H1 (cell line): Measurements from ENCODE around the gene WHAMM. TPM values are rescaled to one million over a fixed set of nuclear protein-coding genes. Genes with fewer than 3 reads are reported as not detected.

ENCODE experiments used
- CTCF ChIA-PET: fragments of 300-600 bp; sonication (Branson Sonifier 250); formaldehyde crosslinking; loops from one replicate; lab custom pipeline; 2021; ENCODE audit not compliant: partially characterized antibody; lab: Charles Lee
- POLR2A ChIA-PET: fragments of 300-600 bp; sonication (Branson Sonifier 250); formaldehyde crosslinking; loops from one replicate; lab custom pipeline; 2021; ENCODE audit warnings: inconsistent platforms; ENCODE audit not compliant: partially characterized antibody; lab: Charles Lee
- DNase-seq, 2 experiments: peaks; one replicate each; pipeline versions ENCODE4 v3.0.0 to v3.0.0-alpha.2; 2010 to 2022; ENCODE audit warnings: low spot score in 2 of 2, low read depth in 1 of 2, mixed read lengths in 1 of 2
- FAIRE-seq: peaks from 2 replicates; lab custom pipeline; 2011; peaks lifted over from hg19 to GRCh38; lab: Jason Lieb, UNC
- H2AFZ ChIP-seq: 2 replicates; pipeline ENCODE4 v1.8.1; 2012; ENCODE audit warnings: low read length, inconsistent platforms
- H2AK5ac ChIP-seq: 2 replicates; pipeline ENCODE4 v1.6.1; 2013; ENCODE audit warnings: low read depth, low read length
- H2BK120ac ChIP-seq: replicated peaks from 2 replicates; pipeline ENCODE3; 2013; ENCODE audit warnings: low read depth, low read length, inconsistent platforms
- H2BK12ac ChIP-seq: 2 replicates; pipeline ENCODE4 v1.6.1; 2013; ENCODE audit warnings: low read depth, low read length
- H2BK15ac ChIP-seq: 2 replicates; pipeline ENCODE4 v1.6.1; 2013; ENCODE audit warnings: low read length
- H2BK20ac ChIP-seq: 2 replicates; pipeline ENCODE4 v1.6.1; 2013; ENCODE audit warnings: low read length
- H2BK5ac ChIP-seq: 2 replicates; pipeline ENCODE4 v1.6.1; 2013; ENCODE audit warnings: low read depth, low read length
- H3K14ac ChIP-seq: 2 replicates; pipeline ENCODE4 v1.6.1; 2013; ENCODE audit warnings: inconsistent platforms; ENCODE audit not compliant: insufficient read length
- H3K18ac ChIP-seq: 2 replicates; pipeline ENCODE4 v1.6.1; 2013; ENCODE audit warnings: low read length; ENCODE audit errors: extremely low read depth
- H3K23ac ChIP-seq: 2 replicates; pipeline ENCODE4 v1.6.1; 2013; ENCODE audit warnings: inconsistent platforms; ENCODE audit not compliant: insufficient read length
- H3K23me2 ChIP-seq: 2 replicates; pipeline ENCODE4 v1.6.1; 2013; ENCODE audit warnings: low read depth, low read length
- H3K27ac ChIP-seq: 2 replicates; pipeline ENCODE4 v1.6.1; 2011; ENCODE audit warnings: low read depth, low read length, inconsistent platforms
- H3K27me3 ChIP-seq, 4 experiments: replicated peaks in 1 of 4; 1 replicate in 1 of 4; 2 replicates in 3 of 4; pipeline versions ENCODE4 v1.6.1 to v1.8.1; 2011 to 2013; ENCODE audit warnings: low read length in 3 of 4, mild to moderate bottlenecking in 3 of 4, inconsistent platforms in 2 of 4, mixed read lengths in 2 of 4, moderate library complexity in 1 of 4; ENCODE audit not compliant: control insufficient read depth in 3 of 4, insufficient read depth in 3 of 4; ENCODE audit errors: extremely low read depth in 1 of 4
- H3K36me3 ChIP-seq, 4 experiments: 2 replicates each; pipeline versions ENCODE4 v1.6.1 to v1.8.1; 2011 to 2013; ENCODE audit warnings: mild to moderate bottlenecking in 4 of 4, low read length in 3 of 4, moderate library complexity in 2 of 4, control low read depth in 1 of 4, inconsistent platforms in 1 of 4; ENCODE audit not compliant: insufficient read depth in 4 of 4, control insufficient read depth in 2 of 4
- H3K4ac ChIP-seq: replicated peaks from 2 replicates; pipeline ENCODE3; 2013; ENCODE audit warnings: low read length, low read depth, mixed read lengths, inconsistent platforms; ENCODE audit not compliant: insufficient read length
- H3K4me1 ChIP-seq, 4 experiments: replicated peaks in 1 of 4; 1 replicate in 1 of 4; 2 replicates in 3 of 4; pipeline versions ENCODE4 v1.6.1 to v1.8.1; 2011 to 2013; ENCODE audit warnings: low read length in 3 of 4, inconsistent platforms in 2 of 4, mixed read lengths in 1 of 4; ENCODE audit not compliant: insufficient read depth in 4 of 4, control insufficient read depth in 3 of 4
- H3K4me2 ChIP-seq, 2 experiments: 2 replicates each; pipeline versions ENCODE4 v1.6.1 to v1.8.1; 2011 to 2013; ENCODE audit warnings: low read depth in 2 of 2, low read length in 2 of 2, control low read depth in 1 of 2, inconsistent platforms in 1 of 2, mild to moderate bottlenecking in 1 of 2; ENCODE audit not compliant: insufficient read depth in 1 of 2
- H3K4me3 ChIP-seq, 4 experiments: fragments of 200-600, 300-600 bp in 1 of 4; sonication (generic), shearing (Covaris generic), sonication (Bioruptor Twin) in 1 of 4; 2 replicates each; pipeline versions ENCODE4 v1.5.1 to v1.8.1; 2011 to 2016; ENCODE audit warnings: low read length in 4 of 4, low read depth in 3 of 4, control low read depth in 2 of 4, inconsistent platforms in 2 of 4, mild to moderate bottlenecking in 2 of 4, mixed read lengths in 1 of 4, moderate library complexity in 1 of 4; ENCODE audit not compliant: insufficient read depth in 2 of 4; ENCODE audit errors: extremely low read depth in 1 of 4
- H3K56ac ChIP-seq: replicated peaks from 2 replicates; pipeline ENCODE3; 2013; ENCODE audit warnings: low read depth, mild to moderate bottlenecking, mixed read lengths, low read length, inconsistent platforms; ENCODE audit not compliant: insufficient read length
- H3K79me1 ChIP-seq: 2 replicates; pipeline ENCODE4 v1.6.1; 2013; ENCODE audit warnings: low read depth, low read length, control low read depth
- H3K79me2 ChIP-seq, 2 experiments: 2 replicates each; pipeline versions ENCODE4 v1.6.1 to v1.8.1; 2012 to 2013; ENCODE audit warnings: low read length in 2 of 2, mild to moderate bottlenecking in 2 of 2, inconsistent platforms in 1 of 2; ENCODE audit not compliant: insufficient read depth in 2 of 2, control insufficient read depth in 1 of 2
- H3K9ac ChIP-seq, 4 experiments: replicated peaks in 1 of 4; 1 replicate in 1 of 4; 2 replicates in 3 of 4; pipeline versions ENCODE4 v1.6.1 to v1.8.1; 2011 to 2013; ENCODE audit warnings: low read depth in 3 of 4, low read length in 3 of 4, control low read depth in 2 of 4, mild to moderate bottlenecking in 2 of 4, moderate library complexity in 2 of 4, inconsistent platforms in 1 of 4; ENCODE audit errors: extremely low read depth in 1 of 4
- H3K9me3 ChIP-seq, 2 experiments: 2 replicates each; pipeline versions ENCODE4 v1.6.1 to v1.8.1; 2012 to 2013; ENCODE audit warnings: mild to moderate bottlenecking in 2 of 2, moderate library complexity in 2 of 2, control low read depth in 1 of 2, inconsistent platforms in 1 of 2, low read depth in 1 of 2, low read length in 1 of 2, mixed read lengths in 1 of 2; ENCODE audit not compliant: insufficient read depth in 2 of 2
- H4K20me1 ChIP-seq, 2 experiments: replicated peaks in 1 of 2; 2 replicates each; pipeline versions ENCODE3 to v1.8.1; 2011 to 2013; ENCODE audit warnings: inconsistent platforms in 2 of 2, low read length in 2 of 2, mild to moderate bottlenecking in 1 of 2; ENCODE audit not compliant: insufficient read depth in 2 of 2, control insufficient read depth in 1 of 2
- H4K5ac ChIP-seq: 2 replicates; pipeline ENCODE4 v1.6.1; 2013; ENCODE audit warnings: low read length, low read depth, mixed read lengths, inconsistent platforms; ENCODE audit not compliant: insufficient read length
- H4K8ac ChIP-seq: 2 replicates; pipeline ENCODE4 v1.8.0; 2013; ENCODE audit warnings: mild to moderate bottlenecking, moderate library complexity, low read length, inconsistent platforms; ENCODE audit not compliant: insufficient read depth; ENCODE audit errors: extremely low read depth
- H4K91ac ChIP-seq: replicated peaks from 2 replicates; pipeline ENCODE3; 2013; ENCODE audit warnings: low read length, mixed read lengths, inconsistent platforms; ENCODE audit not compliant: insufficient read length
- BCL11A ChIP-seq, 2 experiments: IDR thresholded peaks; one replicate each; pipeline ENCODE4 v1.6.1; 2011; ENCODE audit warnings: low read depth in 2 of 2, low read length in 2 of 2, mild to moderate bottlenecking in 2 of 2
- BRCA1 ChIP-seq: IDR thresholded peaks from 2 replicates; pipeline ENCODE4 v1.6.1; 2012; ENCODE audit warnings: low read depth, low read length, improper control_type of control experiment
- JUND ChIP-seq: IDR thresholded peaks from 2 replicates; pipeline ENCODE4 v1.6.1; 2011; ENCODE audit warnings: mild to moderate bottlenecking, improper control_type of control experiment, low read length
- PHF8 ChIP-seq: fragments of 200-600 bp; sonication (generic); conservative IDR thresholded peaks from 2 replicates; pipeline ENCODE4 v1.7.1; 2012; ENCODE audit warnings: low read depth, mild to moderate bottlenecking, inconsistent platforms, low read length, moderate library complexity
- POLR2AphosphoS5 ChIP-seq: IDR thresholded peaks from 2 replicates; pipeline ENCODE4 v1.6.1; 2011; ENCODE audit warnings: low read depth, low read length
- RFX5 ChIP-seq: IDR thresholded peaks from 2 replicates; pipeline ENCODE4 v1.6.1; 2011; ENCODE audit warnings: low read depth, low read length, improper control_type of control experiment, borderline replicate concordance
- SP2 ChIP-seq: IDR thresholded peaks from 2 replicates; pipeline ENCODE4 v1.6.1; 2012; ENCODE audit warnings: mild to moderate bottlenecking, low read length, inconsistent platforms
- SRF ChIP-seq: IDR thresholded peaks from 2 replicates; pipeline ENCODE4 v1.6.1; 2011; ENCODE audit warnings: mild to moderate bottlenecking, low read depth, low read length, moderate library complexity
- TAF1 ChIP-seq: IDR thresholded peaks from 2 replicates; pipeline ENCODE4 v1.6.1; 2011; ENCODE audit warnings: mild to moderate bottlenecking, low read depth, low read length
- TAF7 ChIP-seq: optimal IDR thresholded peaks from 2 replicates; pipeline ENCODE3; 2011; ENCODE audit warnings: low read depth, mild to moderate bottlenecking, inconsistent platforms, low read length, moderate library complexity, borderline replicate concordance
- TBP ChIP-seq: IDR thresholded peaks from 2 replicates; pipeline ENCODE4 v1.6.1; 2011; ENCODE audit warnings: low read depth, low read length, improper control_type of control experiment
- TEAD4 ChIP-seq: IDR thresholded peaks from 2 replicates; pipeline ENCODE4 v1.6.1; 2012; ENCODE audit warnings: low read depth, low read length, inconsistent platforms, mixed read lengths
- WGBS, 2 experiments: shearing (Covaris generic) in 1 of 2; methylation state at CpG; one replicate each; pipeline versions ENCODE4 v1.1.6 to v1.1.7; 2013 to 2015; ENCODE audit warnings: low lambda C conversion rate in 2 of 2, mixed read lengths in 2 of 2, inconsistent platforms in 1 of 2, low coverage in 1 of 2, missing lambda C conversion rate in 1 of 2; ENCODE audit not compliant: insufficient replicate concordance in 2 of 2, insufficient coverage in 1 of 2, insufficient read length in 1 of 2; ENCODE audit errors: extremely low coverage in 1 of 2, missing lambda C conversion rate in 1 of 2; 5-methylcytosine and 5-hydroxymethylcytosine counted together
- polyA plus RNA-seq, 7 experiments: library from polyadenylated mRNA; depleted of rRNA in 3 of 7; stranded (reverse) in 5 of 7; unstranded in 2 of 7; fragments of >200 nt in 5 of 7; fragments of 200-250 nt in 2 of 7; gene quantifications; 1 replicate in 5 of 7; 2 replicates in 1 of 7; 4 replicates in 1 of 7; pipeline versions ENCODE4 v1.2.1 to v1.2.3, GENCODE V29; 2011 to 2013; ENCODE audit warnings: missing spikeins in 2 of 7, mixed read lengths in 2 of 7
- total RNA-seq: library from RNA; stranded (reverse); fragmentation: NEBNext Ultra II Directional; extraction: Animal tissue kit (Norgen Biotek cat#: 25700); gene quantifications from 2 replicates; pipeline ENCODE4 v1.2.1, GENCODE V29; 2021
- TF ChIP-seq, protein P1 (sequence below): IDR thresholded peaks from 2 replicates; pipeline ENCODE4 v1.6.1; 2011; ENCODE audit warnings: low read length, improper control_type of control experiment

The WHAMM gene
- total and polyA plus RNA-seq, 2 of the 8 experiments (the other 6 are each of a cell fraction or from before 2014, with no cell fraction given) = 1.1 to 3.3 TPM

DNA sequence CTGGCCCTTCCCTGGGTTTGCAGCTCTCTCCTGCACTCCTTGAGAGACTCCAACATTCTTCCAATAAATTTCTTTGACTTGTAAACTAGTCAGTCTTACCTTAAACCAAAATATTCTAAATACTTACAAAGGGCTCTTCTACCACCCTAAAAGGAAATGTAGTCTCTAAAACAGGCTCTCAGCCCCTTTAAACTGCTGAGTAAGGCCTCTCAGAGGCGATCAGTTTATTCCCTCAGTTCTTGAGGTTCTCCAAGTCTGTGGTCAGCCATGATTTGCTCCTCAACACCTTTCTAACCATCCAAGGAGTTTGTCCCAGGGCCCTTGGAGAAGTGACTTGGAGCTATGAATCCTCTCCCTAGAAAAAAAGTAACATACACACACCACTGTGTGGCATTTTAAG is 64.8 kb downstream of the WHAMM start:
- Histone ChIP-seq H3K23me2 (no peaks in the 10 kb centered on the region), H3K18ac (no peak overlapping the region), H2BK120ac (no peak overlapping the region), H3K79me2 (no peaks in the 10 kb centered on the region), H4K5ac (no peak overlapping the region), H4K91ac (no peak overlapping the region), H3K9ac (no peak overlapping the region), H2BK12ac (no peak overlapping the region), H2AK5ac (no peak overlapping the region), H3K23ac (no peak overlapping the region), H2BK15ac (no peak overlapping the region), H2BK5ac (no peak overlapping the region), H3K27me3 (no peaks in the 10 kb centered on the region), H4K8ac (no peak overlapping the region), H3K79me1 (no peaks in the 10 kb centered on the region), H4K20me1 (no peaks in the 10 kb centered on the region), H3K27ac (no peak overlapping the region), H2AFZ (no peak overlapping the region), H3K36me3 (no peaks in the 10 kb centered on the region), H3K14ac (no peak overlapping the region), H2BK20ac (no peak overlapping the region), H3K56ac (no peak overlapping the region), H3K4ac (no peak overlapping the region), H3K4me3 (no peak overlapping the region), H3K4me1 (no peaks in the 10 kb centered on the region), H3K9me3 (no peaks in the 10 kb centered on the region), H3K4me2 (no peak overlapping the region)
- ChIA-PET POLR2A (no interaction called here), CTCF (no interaction called here)
- FAIRE-seq = no peak
- 100% methylated on average over 1 of the region's 1 CpG; no CpG with 5 or more reads in 1 of the 2 experiments for WGBS, 2 experiments
- DNase-seq = no peak
- TF ChIP-seq TBP (no peak), BRCA1 (no peak), BCL11A (IDR thresholded peaks at IDR 0.05; ENCODE audit: low read depth in 2 of 2, low read length in 2 of 2) (no peak), RFX5 (no peak), JUND (no peak), POLR2AphosphoS5 (no peak), SRF (no peak), TEAD4 (no peak), TAF1 (no peak), PHF8 (no peak), SP2 (no peak), TAF7 (no peak)
- TF ChIP-seq, protein P1, sequence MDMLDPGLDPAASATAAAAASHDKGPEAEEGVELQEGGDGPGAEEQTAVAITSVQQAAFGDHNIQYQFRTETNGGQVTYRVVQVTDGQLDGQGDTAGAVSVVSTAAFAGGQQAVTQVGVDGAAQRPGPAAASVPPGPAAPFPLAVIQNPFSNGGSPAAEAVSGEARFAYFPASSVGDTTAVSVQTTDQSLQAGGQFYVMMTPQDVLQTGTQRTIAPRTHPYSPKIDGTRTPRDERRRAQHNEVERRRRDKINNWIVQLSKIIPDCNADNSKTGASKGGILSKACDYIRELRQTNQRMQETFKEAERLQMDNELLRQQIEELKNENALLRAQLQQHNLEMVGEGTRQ = no peak
